Parathyroid adenoma (tissue), 2 donors: ENCODE data around the gene DMXL2.

ENCODE experiments used
- H2AFZ ChIP-seq: fragments of 300-600 bp; sonication (generic); one replicate; pipeline ENCODE4 v1.7.0; 2017; ENCODE audit warnings: antibody characterized with exemption, mild to moderate bottlenecking
- H3K27ac ChIP-seq: fragments of 300-600 bp; sonication (generic); one replicate; pipeline ENCODE4 v1.7.0; 2017
- H3K27me3 ChIP-seq: fragments of 300-600 bp; sonication (generic); one replicate; pipeline ENCODE4 v1.7.0; 2017; ENCODE audit warnings: low read length; ENCODE audit not compliant: control insufficient read depth, insufficient read depth
- H3K36me3 ChIP-seq: fragments of 300-600 bp; sonication (generic); one replicate; pipeline ENCODE4 v1.7.0; 2017; ENCODE audit warnings: low read length; ENCODE audit not compliant: control insufficient read depth, insufficient read depth
- H3K4me1 ChIP-seq: fragments of 300-600 bp; sonication (generic); one replicate; pipeline ENCODE4 v1.7.0; 2017; ENCODE audit warnings: control low read depth
- H3K4me2 ChIP-seq: fragments of 300-600 bp; sonication (generic); one replicate; pipeline ENCODE4 v1.7.0; 2017; ENCODE audit warnings: low read length
- H3K4me3 ChIP-seq: fragments of 300-600 bp; sonication (generic); one replicate; pipeline ENCODE4 v1.7.0; 2017; ENCODE audit warnings: low read depth, low read length
- H3K79me2 ChIP-seq: fragments of 300-600 bp; sonication (generic); one replicate; pipeline ENCODE4 v1.7.0; 2017; ENCODE audit warnings: control low read depth
- H3K9ac ChIP-seq: fragments of 300-600 bp; sonication (generic); one replicate; pipeline ENCODE4 v1.7.0; 2017; ENCODE audit warnings: mild to moderate bottlenecking
- H3K9me3 ChIP-seq: fragments of 300-600 bp; sonication (generic); one replicate; pipeline ENCODE4 v1.7.0; 2017; ENCODE audit warnings: low read length; ENCODE audit not compliant: control insufficient read depth
- CTCF ChIP-seq: fragments of 300-600 bp; sonication (generic); IDR thresholded peaks from one replicate; pipeline ENCODE4 v1.7.0; 2017; ENCODE audit warnings: antibody characterized with exemption, mild to moderate bottlenecking
- donor health status: primary hyperparathyroidism.

The DMXL2 gene

GRCh38 chr15:51600114-51600513 lies 22.5 kb downstream of the DMXL2 start:
- Histone ChIP-seq H2AFZ (no peak overlapping the region), H3K27me3 (no peaks in the 10 kb centered on the region), H3K27ac (no peak overlapping the region), H3K79me2 (peaks cover 8% of the 10 kb centered on the region), H3K4me2 (no peak overlapping the region), H3K4me1 (no peaks in the 10 kb centered on the region), H3K9me3 (no peaks in the 10 kb centered on the region), H3K4me3 (no peak overlapping the region), H3K9ac (no peak overlapping the region), H3K36me3 (no peaks in the 10 kb centered on the region)
- TF ChIP-seq CTCF = no peak

- Histone ChIP-seq H3K4me3 (no peak overlapping the region), H3K27me3 (no peaks in the 10 kb centered on the region), H3K4me2 (no peak overlapping the region), H3K79me2 (peaks cover 2% of the 10 kb centered on the region), H3K9me3 (no peaks in the 10 kb centered on the region), H3K36me3 (no peaks in the 10 kb centered on the region), H3K4me1 (no peaks in the 10 kb centered on the region), H3K27ac (no peak overlapping the region), H3K9ac (no peak overlapping the region), H2AFZ (no peak overlapping the region)
- no peak for TF ChIP-seq CTCF
Observed at GRCh38 chr15:51589881-51590568, 32.5 kb downstream of the DMXL2 start.

GRCh38 chr15:51588966-51589365 lies 33.6 kb downstream of the DMXL2 start:
- Histone ChIP-seq H3K27ac (no peak overlapping the region), H3K9me3 (no peaks in the 10 kb centered on the region), H3K79me2 (peaks cover 2% of the 10 kb centered on the region), H3K9ac (no peak overlapping the region), H3K27me3 (no peaks in the 10 kb centered on the region), H3K36me3 (no peaks in the 10 kb centered on the region), H3K4me2 (no peak overlapping the region), H3K4me1 (no peaks in the 10 kb centered on the region), H3K4me3 (no peak overlapping the region), H2AFZ (no peak overlapping the region)
- no peak for TF ChIP-seq CTCF

- Histone ChIP-seq H3K27me3 (no peaks in the 10 kb centered on the region), H3K9ac (peak overlapping the region; percentile 11), H3K27ac (no peak overlapping the region), H2AFZ (no peak overlapping the region), H3K4me1 (no peaks in the 10 kb centered on the region), H3K4me2 (no peak overlapping the region), H3K4me3 (no peak overlapping the region), H3K79me2 (peaks cover 2% of the 10 kb centered on the region), H3K36me3 (no peaks in the 10 kb centered on the region), H3K9me3 (no peaks in the 10 kb centered on the region)
- TF ChIP-seq CTCF = no peak
Observed at GRCh38 chr15:51585986-51586385, 36.6 kb downstream of the DMXL2 start.

- H3K27ac ChIP-seq = no peak overlapping the region
- H3K27me3 ChIP-seq = no peaks in the 10 kb centered on the region
- H3K4me2 ChIP-seq = no peak overlapping the region
- no peak overlapping the region for H2AFZ ChIP-seq
- H3K4me3 ChIP-seq = no peak overlapping the region
- H3K4me1 ChIP-seq = peaks cover 2% of the 10 kb centered on the region
- TF ChIP-seq CTCF = no peak
- H3K36me3 ChIP-seq = no peaks in the 10 kb centered on the region
- H3K9ac ChIP-seq = no peak overlapping the region
- no peaks in the 10 kb centered on the region for H3K79me2 ChIP-seq
- no peaks in the 10 kb centered on the region for H3K9me3 ChIP-seq
Observed at GRCh38 chr15:51580982-51581381, 41.6 kb downstream of the DMXL2 start.
